Regular cardiac myocyte (primary cell): Measurements from ENCODE around the gene DNAJC22. TPM values are rescaled to one million over a fixed set of nuclear protein-coding genes. Genes with fewer than 3 reads are reported as not detected.

Experiments
- total RNA-seq: library from RNA; depleted of rRNA; stranded (reverse); fragments of >200 nt; gene quantifications from 2 replicates; pipeline ENCODE4 v1.2.3, GENCODE V29; 2014

The DNAJC22 gene
- 1.7 and 2.5 TPM in 2 replicates for total RNA-seq

DNA sequence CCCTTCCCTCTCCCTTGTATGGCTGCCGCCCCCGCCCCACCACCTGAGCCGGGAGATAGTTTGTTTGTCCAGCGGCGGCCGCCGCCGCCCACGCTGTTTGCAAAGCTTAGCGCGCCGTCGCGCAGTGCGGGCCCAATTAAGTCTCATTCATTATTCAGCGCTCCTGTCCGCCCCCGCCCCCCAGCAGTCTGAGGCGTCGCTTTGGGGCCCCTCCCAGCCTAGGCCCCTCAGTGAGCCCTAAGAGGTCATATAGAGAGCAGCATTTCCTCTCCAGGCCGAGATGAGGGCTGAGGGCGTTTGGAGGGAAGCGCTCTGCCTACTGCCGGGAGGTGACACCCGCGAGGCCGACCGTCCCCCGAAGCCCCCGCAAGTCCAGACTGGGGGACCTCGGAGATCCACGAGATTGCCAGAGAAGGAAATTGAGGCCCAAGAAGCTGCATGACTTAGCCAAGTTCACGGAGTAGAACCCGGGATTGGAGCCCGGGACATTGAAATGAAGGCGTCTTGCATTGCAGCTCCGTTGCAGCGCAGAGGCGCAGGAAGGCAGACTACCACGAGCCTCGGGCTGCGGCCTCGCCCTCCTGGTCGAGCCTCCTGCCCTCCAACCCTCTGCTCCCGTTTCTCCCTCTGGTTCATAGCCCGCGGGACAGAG, at the start of gene DNAJC22:
Gene DNAJC22 (plus strand): TSS at position 230 of the 652 bp plus-strand sequence. CDS start 1,985 bp downstream, outside the sequence.

DNA sequence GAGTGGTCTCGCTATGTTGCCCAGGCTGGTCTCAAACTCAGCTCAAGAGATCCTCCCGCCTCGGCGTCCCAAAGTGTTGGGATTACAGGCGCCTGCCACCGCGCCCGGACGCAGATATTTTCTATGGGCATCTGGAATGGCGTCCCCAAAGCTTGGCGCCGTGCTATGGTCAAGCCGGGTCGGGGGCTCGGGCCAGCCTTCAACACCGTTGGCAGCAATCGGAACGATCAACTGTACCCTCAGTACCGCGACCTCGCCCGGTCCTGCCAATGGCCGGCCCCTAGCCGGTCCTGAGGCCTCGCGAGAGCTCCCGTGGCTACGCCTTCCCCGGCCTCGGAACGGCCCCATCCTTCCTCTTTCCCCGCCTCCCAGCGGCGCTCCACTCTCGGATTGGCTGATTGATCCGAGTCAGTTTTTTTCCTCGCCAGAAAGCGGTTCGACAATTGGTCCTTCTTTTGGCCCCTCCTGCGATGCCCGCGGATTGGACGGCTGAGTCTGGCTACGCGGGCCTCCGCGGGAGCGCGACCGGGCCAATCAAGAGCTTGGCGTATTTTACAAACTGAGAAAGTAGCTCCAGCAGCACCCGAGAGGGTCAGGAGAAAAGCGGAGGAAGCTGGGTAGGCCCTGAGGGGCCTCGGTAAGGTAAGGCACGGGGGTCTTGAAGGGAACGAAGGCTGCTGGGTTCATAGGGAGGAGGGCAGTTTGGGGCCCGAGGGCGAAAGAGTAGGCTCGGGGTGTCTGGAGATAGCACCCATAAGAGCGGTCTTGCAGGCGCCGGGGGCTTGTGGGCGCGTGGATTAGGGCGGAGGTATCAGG, 23.8 kb upstream of the DNAJC22 start, which contains the start of gene TROAP:
Gene TROAP (plus strand): TSS at position 548 of the 816 bp plus-strand sequence. CDS start 354 bp downstream, outside the sequence.

DNA sequence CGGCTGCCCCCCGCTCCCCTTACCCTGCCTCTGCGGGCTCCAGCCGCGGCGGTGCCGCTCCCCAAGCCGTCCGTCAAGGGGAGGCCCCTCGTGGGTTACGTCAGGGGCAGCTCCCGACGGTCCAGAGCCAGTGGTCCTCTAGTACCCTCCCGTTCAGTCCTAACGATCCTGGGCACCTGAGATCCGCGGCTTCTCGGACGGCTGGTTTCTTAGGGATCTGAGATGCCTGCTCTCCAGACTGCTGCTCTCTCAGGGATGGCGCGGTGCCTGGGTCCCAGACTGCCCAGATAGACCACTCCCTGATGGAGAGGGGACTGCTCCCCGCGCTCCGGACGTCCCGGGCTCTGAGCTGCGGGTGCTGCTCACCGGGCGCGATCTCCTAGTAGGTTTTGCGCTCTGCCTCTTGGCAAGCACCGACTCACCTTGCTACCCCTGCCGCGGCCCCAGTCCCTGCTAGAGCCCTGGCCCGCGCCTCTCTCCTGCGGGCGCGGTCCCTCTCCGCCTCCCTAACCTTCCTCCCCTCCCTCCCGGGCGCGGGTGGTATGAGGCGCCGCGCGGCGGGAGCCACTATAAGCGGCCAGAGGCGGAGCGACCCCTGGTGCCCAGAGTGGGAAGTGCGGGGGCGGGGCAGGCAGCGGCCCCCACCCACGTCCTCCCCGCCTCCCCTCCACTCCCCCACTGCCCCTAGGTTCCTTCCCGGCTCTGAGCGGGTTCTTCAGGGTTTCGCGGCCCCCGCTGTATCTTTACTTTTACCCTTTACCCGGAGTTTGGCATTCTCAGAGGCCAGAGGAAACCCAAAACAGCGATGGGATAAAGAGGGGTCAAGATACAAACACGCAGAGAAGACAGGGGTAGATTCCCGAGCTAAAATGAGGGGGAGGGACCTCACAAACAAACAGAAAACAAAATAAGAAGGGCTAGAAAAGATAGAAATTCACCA, 9.8 kb upstream of the DNAJC22 start, which contains the start of gene C1QL4:
Gene C1QL4 (minus strand): TSS at position 544 of the 940 bp plus-strand sequence. CDS start 711 bp downstream, outside the sequence.

DNA sequence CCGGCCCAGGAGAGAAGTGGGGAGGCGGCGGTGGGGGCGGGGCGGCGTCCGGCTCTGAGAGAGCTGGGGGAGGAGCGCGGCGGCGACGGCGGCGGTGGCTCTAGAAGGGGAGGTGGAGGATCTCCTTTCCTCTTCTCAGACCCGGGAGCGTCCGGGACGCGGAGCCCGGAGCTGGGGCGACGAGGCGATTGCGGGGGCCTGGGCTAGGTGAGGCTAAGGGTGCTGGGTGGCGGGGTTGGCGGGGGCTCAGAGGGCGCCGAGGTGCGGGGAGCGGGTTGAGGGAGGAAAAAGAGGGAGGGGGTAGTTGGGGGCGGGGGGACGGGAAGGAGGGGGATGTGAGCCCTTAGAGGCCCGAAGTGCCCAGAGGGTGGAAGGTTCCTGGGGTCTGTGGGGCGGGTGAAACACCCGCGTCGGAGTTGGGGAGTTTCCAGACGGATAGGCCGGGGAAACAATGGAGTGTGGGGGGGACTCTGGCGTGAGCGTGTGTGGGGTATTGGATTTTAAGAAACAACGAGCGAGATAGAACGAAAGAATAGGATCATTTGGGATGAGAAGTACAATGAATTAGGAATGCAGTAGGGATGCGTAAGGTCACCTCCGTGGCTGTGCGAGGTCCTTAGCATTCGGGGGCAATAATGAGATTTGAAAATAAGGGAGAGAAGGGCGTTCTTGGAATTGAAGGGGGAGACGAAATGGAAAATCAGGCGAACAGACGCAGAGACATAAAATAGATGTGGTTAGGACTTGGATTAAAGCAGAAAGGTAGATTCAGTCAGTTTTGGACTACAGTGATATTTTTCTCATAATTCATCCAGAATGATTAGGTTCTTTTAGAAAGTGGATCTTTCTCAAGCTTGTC, 20.9 kb downstream of the DNAJC22 start, which contains the start of gene SPATS2:
Gene SPATS2 (plus strand): TSS at position 82 of the 859 bp plus-strand sequence. CDS start 93,551 bp downstream, outside the sequence.

Other genes with a start within 250 kb of the DNAJC22 start
- gene LMBR1L, start 236.0 kb upstream of the DNAJC22 start, total RNA-seq: 60.6 and 66.2 TPM in 2 replicates
- gene TUBA1B, start 215.5 kb upstream of the DNAJC22 start, total RNA-seq: 957 and 3,447 TPM in 2 replicates
- gene TUBA1A, start 157.8 kb upstream of the DNAJC22 start, total RNA-seq: 439 and 1,042 TPM in 2 replicates
- gene TUBA1C, start 81.8 kb upstream of the DNAJC22 start, total RNA-seq: 261 and 1,440 TPM in 2 replicates
- under 0.01 and 0.85 TPM in 2 replicates for gene PRPH, start 51.7 kb upstream of the DNAJC22 start, total RNA-seq
- gene TROAP, start 23.6 kb upstream of the DNAJC22 start, total RNA-seq: 1.1 and 9.4 TPM in 2 replicates
- 0.28 and 0.38 TPM in 2 replicates for gene C1QL4, start 9.7 kb upstream of the DNAJC22 start, total RNA-seq
- 27.3 and 28.8 TPM in 2 replicates for gene SPATS2, start 20.6 kb downstream of the DNAJC22 start, total RNA-seq
- gene KCNH3, start 192.1 kb downstream of the DNAJC22 start, total RNA-seq: under 0.01 and 0.28 TPM in 2 replicates
- gene MCRS1, start 221.3 kb downstream of the DNAJC22 start, total RNA-seq: 30.2 and 61.3 TPM in 2 replicates